Measurements from ENCODE around the gene TRAF7. TPM values are rescaled to one million over a fixed set of nuclear protein-coding genes. Genes with fewer than 3 reads are reported as not detected.

TRAF7 gene
- total RNA-seq, 1 donor = 64.3 TPM

DNA sequence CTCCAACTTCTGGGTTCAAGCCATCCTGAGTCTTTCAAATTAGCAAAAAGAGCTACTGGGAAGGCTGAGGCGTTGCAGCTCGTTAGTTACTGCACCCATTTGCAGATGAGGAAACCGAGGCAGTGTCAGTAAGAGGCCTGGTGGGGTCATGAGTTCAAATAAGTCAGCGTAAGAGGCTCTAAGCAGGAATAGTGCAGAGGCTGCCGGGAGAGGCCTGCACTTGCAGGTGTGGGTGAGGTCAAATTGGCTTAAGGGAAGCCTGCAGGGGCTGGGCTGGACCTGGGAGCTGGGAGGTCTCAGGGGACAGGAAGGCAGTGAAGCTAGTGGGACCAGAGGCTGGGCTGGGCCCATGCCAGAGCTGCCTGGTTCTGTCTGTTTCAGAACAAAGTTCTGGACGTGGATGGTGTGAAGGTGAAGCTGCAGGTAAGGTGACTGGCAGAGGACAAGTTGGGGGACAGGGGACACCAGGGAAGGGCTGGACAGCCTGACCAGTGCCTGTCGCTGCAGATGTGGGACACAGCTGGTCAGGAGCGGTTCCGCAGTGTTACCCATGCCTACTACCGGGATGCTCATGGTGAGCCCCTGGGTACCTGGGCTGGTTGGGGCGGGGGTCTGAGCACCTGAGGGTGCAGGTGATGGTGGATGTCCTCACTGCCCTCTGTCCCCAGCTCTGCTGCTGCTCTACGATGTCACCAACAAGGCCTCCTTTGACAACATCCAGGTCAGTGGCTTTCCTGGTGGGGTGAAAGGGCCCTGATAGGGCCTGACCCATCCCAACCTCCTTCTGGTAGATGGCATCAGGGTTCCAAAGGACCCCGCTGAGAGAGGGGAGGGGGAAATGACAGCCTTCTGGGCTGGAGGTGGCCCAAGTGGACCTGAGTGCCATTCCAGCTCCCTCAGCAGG is 4.1 kb upstream of the TRAF7 start:
- H3K4me3 ChIP-seq (ENCODE audit: low read depth, low read length) = peak overlapping the region; percentile 14
- TF ChIP-seq, protein P1, sequence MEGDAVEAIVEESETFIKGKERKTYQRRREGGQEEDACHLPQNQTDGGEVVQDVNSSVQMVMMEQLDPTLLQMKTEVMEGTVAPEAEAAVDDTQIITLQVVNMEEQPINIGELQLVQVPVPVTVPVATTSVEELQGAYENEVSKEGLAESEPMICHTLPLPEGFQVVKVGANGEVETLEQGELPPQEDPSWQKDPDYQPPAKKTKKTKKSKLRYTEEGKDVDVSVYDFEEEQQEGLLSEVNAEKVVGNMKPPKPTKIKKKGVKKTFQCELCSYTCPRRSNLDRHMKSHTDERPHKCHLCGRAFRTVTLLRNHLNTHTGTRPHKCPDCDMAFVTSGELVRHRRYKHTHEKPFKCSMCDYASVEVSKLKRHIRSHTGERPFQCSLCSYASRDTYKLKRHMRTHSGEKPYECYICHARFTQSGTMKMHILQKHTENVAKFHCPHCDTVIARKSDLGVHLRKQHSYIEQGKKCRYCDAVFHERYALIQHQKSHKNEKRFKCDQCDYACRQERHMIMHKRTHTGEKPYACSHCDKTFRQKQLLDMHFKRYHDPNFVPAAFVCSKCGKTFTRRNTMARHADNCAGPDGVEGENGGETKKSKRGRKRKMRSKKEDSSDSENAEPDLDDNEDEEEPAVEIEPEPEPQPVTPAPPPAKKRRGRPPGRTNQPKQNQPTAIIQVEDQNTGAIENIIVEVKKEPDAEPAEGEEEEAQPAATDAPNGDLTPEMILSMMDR (IDR thresholded peaks at IDR 0.05; ENCODE audit: insufficient read depth, low read length) = no peak
- DNase-seq (ENCODE audit: low read depth) = no peak

DNA sequence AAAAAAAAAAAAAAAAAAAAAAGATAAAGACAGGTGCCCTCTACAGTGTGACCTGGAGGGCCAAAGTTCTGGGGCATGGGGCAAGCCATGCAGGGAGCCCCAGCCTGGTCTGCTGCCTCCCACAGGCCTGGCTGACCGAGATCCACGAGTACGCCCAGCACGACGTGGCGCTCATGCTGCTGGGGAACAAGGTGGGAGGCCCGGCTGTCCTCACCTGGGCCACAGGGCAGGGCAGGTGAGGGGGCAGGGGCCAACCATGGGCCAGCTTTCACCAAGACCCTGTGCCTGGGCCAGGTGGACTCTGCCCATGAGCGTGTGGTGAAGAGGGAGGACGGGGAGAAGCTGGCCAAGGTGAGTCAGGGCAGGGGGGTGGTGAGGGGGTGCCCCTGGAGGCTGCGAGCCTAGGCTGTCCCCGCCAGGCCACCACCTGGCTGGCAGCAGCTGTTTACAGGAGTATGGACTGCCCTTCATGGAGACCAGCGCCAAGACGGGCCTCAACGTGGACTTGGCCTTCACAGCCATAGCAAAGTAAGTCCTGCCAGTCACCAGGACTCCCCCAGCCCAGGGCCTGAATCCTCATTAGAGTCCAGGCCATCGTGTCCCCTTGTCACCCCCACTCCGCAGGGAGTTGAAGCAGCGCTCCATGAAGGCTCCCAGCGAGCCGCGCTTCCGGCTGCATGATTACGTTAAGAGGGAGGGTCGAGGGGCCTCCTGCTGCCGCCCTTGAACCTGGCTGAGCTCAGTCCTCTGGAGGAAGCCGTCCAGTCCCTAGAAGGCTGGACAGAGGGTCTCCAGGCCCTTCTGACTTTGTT is 2.7 kb upstream of the TRAF7 start:
- TF ChIP-seq, protein P1 (IDR thresholded peaks at IDR 0.05; ENCODE audit: insufficient read depth, low read length) = no peak
- DNase-seq (ENCODE audit: low read depth) = no peak

DNA sequence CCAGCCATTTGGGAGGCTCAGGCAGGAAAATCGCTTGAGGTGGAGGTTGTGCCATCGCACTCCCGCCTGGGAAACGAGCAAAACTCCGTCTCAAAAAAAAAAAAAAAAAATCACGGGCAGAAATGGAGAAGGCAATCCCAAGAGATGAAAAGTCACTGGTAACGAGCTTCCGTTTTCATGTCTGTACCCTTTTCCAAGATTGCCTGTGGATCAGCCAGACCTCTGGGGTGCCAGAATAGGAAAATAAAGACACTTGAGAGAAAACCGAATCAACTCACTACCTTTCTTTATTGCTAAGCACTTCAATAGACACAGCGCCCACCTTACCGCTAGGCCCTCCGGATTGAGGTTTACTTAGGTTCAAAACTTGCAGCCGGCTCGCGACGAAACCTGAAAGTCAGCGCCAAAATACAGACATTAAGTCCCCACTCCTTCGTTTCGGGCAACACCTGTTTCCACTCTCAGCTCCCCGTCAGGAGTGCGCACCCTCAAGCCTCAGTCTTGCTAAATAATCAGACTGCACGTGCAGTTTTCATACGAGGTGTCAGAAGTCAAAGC is 970 bp upstream of the TRAF7 start:
- TF ChIP-seq, protein P1 (IDR thresholded peaks at IDR 0.05; ENCODE audit: insufficient read depth, low read length) = no peak
- DNase-seq (ENCODE audit: low read depth) = no peak
- H3K4me3 ChIP-seq (ENCODE audit: low read depth, low read length) = peak overlapping the region; percentile 98

More for the DNA sequence above, 2.7 kb upstream of the TRAF7 start:
- peak overlapping the region; percentile 98 for H3K4me3 ChIP-seq (ENCODE audit: low read depth, low read length)

DNA sequence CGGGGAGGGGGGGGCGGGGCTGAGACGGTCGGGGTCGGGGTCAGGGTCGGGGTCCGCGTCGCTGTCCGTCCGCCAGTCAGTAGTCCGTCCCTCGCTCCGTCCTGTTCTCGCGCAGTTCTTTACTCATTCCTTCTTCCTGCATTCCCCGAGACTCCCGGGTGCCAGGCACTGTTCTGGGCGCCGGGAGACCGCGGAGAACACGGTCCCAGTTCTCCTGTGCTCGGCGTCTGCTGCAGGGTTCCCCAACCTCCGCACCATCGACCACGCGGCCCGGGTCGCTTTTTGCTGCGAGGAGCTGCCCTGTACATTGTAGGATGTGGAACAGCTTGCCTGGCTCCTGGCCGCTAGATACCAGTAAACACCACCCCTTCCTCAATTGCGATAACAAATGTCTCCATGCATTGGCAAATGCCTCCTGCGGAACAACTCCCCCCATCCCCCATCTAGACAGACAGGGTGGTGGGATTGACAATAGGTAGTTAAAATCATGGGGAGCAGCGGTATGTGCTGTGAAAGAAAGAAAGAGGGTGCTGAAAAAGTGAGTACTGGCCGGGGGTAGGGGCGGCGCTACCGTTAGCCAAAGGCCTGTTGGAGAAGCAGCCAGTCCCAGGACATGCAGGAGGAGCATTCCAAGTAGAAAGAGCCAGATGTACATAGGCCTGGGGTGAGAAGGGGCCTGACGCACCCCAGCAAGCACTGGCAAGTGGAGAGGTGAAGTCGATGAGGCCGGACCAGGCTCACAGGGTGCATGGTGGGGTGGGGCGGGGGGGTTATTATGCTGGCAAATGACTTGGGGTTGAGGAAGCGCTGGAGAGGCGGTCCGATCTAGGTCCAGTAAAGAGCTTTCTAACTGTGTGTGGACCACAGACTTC is 631 bp downstream of the TRAF7 start:
- peak; percentile 69 for DNase-seq (ENCODE audit: low read depth)
- peak overlapping the region; percentile 93 for H3K4me3 ChIP-seq (ENCODE audit: low read depth, low read length)
- TF ChIP-seq, protein P1 (IDR thresholded peaks at IDR 0.05; ENCODE audit: insufficient read depth, low read length) = no peak

DNA sequence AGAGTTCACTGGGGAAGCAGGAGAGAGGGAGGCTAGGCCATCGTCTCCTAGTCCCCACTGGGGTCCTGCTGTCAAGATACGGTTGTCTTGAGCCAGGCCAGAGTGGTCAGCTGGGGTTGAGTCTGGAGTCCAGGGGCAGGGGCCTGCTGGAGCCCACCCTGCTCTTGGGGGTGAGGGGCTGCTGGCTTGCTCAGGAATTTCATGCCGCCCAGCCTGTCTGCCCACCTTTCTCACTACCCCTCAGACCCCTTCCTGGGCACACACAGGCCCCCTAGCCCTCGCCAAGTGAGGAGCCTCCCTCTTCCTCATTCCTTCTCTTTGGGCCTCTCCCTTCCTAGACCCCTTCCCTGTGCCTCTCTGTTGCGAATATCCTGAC is 1.3 kb downstream of the TRAF7 start:
- TF ChIP-seq, protein P1 (IDR thresholded peaks at IDR 0.05; ENCODE audit: insufficient read depth, low read length) = no peak
- peak overlapping the region; percentile 93 for H3K4me3 ChIP-seq (ENCODE audit: low read depth, low read length)
- DNase-seq (ENCODE audit: low read depth) = no peak
